DMS53 treated with DMSO at 0.1 percent for 48 hours (cell line): ENCODE results near the gene SMCO4.
A peak's percentile ranks its signal among the peaks of the same experiment; 100 is the strongest.

Experiments
- DNase-seq: peaks from one replicate; lab custom pipeline; 2025; ENCODE audit not compliant: unreplicated experiment; lab: John Stamatoyannopoulos, UW

The SMCO4 gene

GRCh38 chr11:93528757-93529645, 14.2 kb downstream of the SMCO4 start:
- no peak for DNase-seq

GRCh38 chr11:93528252-93528651, 14.9 kb downstream of the SMCO4 start:
- DNase-seq = no peak

- DNase-seq = no peak
Observed at GRCh38 chr11:93526641-93527583, 16.3 kb downstream of the SMCO4 start.

GRCh38 chr11:93526346-93526633, 16.9 kb downstream of the SMCO4 start:
- DNase-seq = no peak

- no peak for DNase-seq
Observed at GRCh38 chr11:93525601-93526345, 17.4 kb downstream of the SMCO4 start.

GRCh38 chr11:93524858-93525257, 18.3 kb downstream of the SMCO4 start:
- no peak for DNase-seq

GRCh38 chr11:93524173-93524536, 19.0 kb downstream of the SMCO4 start:
- DNase-seq = no peak

- DNase-seq = peak; percentile 24
Observed at GRCh38 chr11:93520726-93521509, 22.3 kb downstream of the SMCO4 start.

- peak; percentile 28 for DNase-seq
Observed at GRCh38 chr11:93519179-93519578, 24.0 kb downstream of the SMCO4 start.

GRCh38 chr11:93518081-93518480, 25.1 kb downstream of the SMCO4 start:
- no peak for DNase-seq

GRCh38 chr11:93517611-93518010, 25.6 kb downstream of the SMCO4 start:
- no peak for DNase-seq

GRCh38 chr11:93517041-93517440, 26.1 kb downstream of the SMCO4 start:
- DNase-seq = no peak

GRCh38 chr11:93515441-93516025, 27.7 kb downstream of the SMCO4 start:
- DNase-seq = no peak

- no peak for DNase-seq
Observed at GRCh38 chr11:93514712-93515111, 28.5 kb downstream of the SMCO4 start.

- DNase-seq = no peak
Observed at GRCh38 chr11:93513772-93514171, 29.4 kb downstream of the SMCO4 start.

GRCh38 chr11:93512949-93513667, 30.1 kb downstream of the SMCO4 start:
- no peak for DNase-seq

- DNase-seq = no peak
Observed at GRCh38 chr11:93512073-93512475, 31.1 kb downstream of the SMCO4 start.

- no peak for DNase-seq
Observed at GRCh38 chr11:93510196-93510873, 32.9 kb downstream of the SMCO4 start.

GRCh38 chr11:93507517-93507916, 35.7 kb downstream of the SMCO4 start:
- no peak for DNase-seq
